HG02623 (cell line): Measurements from ENCODE around the gene SLC7A7.
A peak's percentile ranks its signal among the peaks of the same experiment; 100 is the strongest.
"Not testable (repeated sequence)": the region's sequence is repeated elsewhere in the genome, so short reads cannot be mapped to it uniquely, and the experiment has no call there.

Experiments used
- ATAC-seq: cut with Tn5 transposase; IDR thresholded peaks from one replicate; pipeline ENCODE4 v1.9.1; 2021; ENCODE audit warnings: moderate library complexity; ENCODE audit not compliant: unreplicated experiment

The SLC7A7 gene

DNA sequence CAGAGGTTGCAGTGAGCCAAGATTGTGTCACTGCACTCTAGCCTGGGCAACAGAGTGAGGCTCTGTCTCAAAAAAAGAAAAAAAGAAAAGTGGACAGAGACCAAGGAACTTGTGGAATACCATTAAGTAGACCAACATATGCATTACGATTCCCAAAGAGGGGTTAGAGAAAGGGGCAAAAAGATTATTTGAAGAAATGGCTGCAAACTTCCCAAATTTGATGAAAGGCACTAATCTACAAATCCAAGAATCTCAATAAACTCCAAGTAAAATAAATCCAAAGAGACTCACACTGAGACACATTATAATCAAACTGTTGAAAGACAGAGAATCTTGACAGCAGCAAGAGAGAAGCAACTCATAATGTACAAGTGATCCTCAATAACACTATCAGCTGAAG is 53.5 kb downstream of the SLC7A7 start:
- ATAC-seq = no peak

DNA sequence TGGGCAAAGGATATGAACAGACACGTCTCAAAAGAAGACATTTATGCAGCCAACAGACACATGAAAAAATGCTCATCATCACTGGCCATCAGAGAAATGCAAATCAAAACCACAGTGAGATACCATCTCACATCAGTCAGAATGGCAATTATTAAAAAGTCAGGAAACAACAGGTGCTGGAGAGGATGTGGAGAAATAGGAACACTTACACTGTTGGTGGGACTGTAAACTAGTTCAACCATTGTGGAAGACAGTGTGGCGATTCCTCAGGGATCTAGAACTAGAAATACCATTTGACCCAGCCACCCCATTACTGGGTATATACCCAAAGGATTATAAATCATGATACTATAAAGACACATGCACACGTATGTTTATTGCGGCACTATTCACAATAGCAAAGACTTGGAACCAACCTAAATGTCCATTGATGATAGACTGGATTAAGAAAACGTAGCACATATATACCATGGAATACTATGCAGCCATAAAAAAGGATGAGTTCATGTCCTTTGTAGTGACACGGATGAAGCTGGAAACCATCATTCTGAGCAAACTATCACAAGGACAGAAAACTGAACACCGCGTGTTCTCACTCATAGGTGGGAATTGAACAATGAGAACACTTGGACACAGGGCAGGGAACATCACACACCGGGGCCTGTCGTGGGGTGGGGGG is 57.1 kb downstream of the SLC7A7 start:
- not testable (repeated sequence) for ATAC-seq

DNA sequence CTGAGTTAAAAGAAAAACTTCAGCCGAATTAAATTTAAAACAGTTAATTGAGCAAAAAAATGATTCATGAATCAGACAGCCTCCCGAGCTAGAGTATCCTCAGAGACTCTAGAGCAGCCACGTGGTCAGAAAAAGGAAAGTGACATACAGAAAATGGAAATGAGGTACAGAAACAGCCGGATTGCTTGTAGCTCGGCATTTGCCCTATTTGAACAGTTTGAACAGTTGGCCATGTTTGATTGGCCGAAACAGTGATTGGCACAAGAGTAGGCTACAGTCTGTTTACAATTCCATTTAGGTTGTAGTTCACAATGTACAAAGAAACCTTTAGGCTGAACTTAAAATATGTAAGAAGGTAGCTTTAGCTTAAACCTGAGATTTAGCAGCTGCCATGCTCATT is 61.6 kb downstream of the SLC7A7 start:
- no peak for ATAC-seq

- no peak for ATAC-seq
Observed at GRCh38 chr14:22752422-22752821, 62.8 kb downstream of the SLC7A7 start.

DNA sequence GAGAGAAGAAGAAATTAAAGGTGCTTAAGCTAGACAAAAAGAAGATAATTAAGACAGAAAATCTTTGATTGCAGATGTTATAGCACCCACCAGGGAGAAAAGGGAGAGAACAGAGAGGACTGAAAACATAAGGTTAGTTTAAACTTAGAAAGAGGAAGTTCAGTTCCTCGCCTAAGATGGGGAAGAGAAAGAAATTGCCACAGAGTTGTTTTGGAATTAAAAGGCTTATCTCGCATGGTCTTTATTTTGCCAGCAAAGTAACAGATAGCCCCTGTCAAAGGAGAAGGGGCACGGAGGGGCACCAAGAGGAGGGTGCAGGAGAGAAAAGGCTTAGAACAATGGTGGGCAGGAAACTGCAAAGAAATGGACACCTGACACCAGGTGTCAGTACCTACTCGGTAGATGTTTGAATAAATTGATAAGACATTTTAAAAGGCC is 66.6 kb downstream of the SLC7A7 start:
- no peak for ATAC-seq

GRCh38 chr14:22748206-22748605 is 67.0 kb downstream of the SLC7A7 start:
- no peak for ATAC-seq

DNA sequence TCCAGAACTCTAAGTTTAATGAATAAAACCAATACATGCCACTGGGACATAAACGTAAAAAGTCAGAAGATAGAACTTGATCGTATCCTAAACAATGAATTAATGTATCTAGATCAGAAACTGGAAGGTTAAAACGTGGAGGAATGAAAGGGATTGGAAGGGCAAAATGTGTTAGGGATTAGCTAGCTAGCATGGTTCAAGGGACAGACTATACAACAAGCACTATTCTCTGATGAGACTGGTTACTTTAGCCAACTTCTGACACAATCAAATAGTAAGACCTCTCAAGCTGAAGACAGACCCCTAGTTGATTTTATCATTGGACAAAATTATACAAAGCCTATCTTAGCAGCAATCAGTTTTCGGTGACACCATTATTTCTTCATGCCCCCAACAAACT is 67.5 kb downstream of the SLC7A7 start:
- ATAC-seq = no peak

GRCh38 chr14:22740020-22740419 is 75.2 kb downstream of the SLC7A7 start:
- no peak for ATAC-seq

DNA sequence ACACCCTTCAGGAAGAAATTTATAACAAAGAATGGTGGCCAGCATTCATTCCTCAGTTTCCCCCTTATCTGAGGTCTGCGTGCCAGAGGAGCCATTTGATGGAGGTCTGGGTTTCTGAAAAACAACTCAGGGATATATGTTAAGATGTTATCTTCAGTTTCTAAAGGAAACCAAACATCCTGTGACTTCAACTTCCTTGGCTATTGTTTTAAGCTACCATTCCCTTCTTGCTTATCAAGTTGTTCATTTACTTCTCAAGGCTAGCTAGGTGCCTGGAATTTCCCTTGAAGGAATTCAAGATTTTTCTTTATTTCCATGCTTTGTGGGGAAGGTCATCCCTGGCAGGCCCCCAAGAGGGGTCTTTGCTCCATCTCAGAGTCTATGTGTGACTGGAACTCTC is 75.8 kb downstream of the SLC7A7 start:
- ATAC-seq = no peak

- ATAC-seq = peak; percentile 77
Observed at GRCh38 chr14:22737052-22737451, 78.2 kb downstream of the SLC7A7 start.

DNA sequence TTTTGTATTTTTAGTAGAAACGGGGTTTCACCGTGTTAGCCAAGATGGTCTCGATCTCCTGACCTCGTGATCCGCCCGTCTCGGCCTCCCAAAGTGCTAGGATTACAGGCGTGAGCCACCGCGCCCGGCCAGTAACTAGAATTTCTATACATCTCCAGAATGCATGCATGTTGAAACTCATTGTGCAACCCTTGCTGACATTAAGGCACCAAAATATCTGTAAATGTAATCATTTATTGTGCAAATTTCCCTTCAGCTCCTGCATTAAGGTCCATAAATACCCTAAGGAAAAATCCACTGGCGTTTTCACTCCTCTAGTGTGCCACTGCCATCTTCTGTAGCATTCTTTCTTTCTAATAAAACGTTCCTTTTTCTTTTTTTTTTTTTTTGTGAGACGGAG is 78.9 kb downstream of the SLC7A7 start:
- ATAC-seq = not testable (repeated sequence)

- no peak for ATAC-seq
Observed at GRCh38 chr14:22735096-22735495, 80.1 kb downstream of the SLC7A7 start.

GRCh38 chr14:22733829-22734228 is 81.4 kb downstream of the SLC7A7 start:
- no peak for ATAC-seq

GRCh38 chr14:22732062-22732461 is 83.2 kb downstream of the SLC7A7 start:
- not testable (repeated sequence) for ATAC-seq

DNA sequence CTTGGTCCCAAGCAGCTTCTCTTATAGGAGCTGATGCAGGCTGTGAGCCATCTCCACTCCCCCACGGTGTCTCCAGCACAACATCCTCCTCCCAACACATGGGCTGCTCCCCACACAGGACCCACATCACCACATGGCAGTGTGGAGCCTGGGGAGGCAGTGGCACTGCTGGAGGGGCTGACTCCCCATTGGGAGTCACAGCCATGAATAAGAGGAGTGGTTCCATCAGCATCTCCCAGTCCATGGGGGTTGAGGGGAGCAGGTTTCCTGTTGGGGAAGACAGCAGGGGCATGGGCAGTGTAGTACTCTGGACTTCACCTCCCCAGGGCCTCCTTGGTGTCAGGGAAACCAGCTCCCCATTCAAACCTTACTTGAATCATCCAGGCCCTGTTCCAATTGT is 89.2 kb downstream of the SLC7A7 start:
- ATAC-seq = no peak

DNA sequence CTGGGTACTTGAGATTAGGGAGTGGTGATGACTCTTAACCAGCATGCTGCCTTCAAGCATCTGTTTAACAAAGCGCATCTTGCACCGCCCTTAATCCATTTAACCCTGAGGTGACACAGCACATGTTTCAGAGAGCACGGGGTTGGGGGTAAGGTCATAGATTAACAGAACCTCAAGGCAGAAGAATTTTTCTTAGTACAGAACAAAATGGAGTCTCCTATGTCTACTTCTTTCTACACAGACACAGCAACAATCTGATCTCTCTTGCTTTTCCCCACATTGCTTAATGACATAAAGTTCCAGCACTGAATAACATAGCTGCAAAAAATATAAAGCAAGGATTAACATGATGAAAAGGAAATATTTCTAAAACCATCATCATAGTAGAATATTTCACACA is 89.9 kb downstream of the SLC7A7 start:
- not testable (repeated sequence) for ATAC-seq

DNA sequence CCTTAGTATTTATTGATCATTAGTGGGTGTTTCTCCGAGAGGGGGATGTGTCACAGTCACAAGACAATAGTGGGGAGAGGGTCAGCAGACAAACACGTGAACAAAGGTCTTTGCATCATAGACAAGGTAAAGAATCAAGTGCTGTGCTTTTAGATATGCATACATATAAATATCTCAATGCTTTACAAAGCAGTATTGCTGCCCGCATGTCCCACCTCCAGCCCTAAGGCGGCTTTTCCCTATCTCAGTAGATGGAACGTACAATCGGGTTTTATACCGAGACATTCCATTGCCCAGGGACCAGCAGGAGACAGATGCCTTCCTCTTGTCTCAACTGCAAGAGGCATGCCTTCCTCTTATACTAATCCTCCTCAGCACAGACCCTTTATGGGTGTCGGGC is 90.4 kb downstream of the SLC7A7 start:
- not testable (repeated sequence) for ATAC-seq

DNA sequence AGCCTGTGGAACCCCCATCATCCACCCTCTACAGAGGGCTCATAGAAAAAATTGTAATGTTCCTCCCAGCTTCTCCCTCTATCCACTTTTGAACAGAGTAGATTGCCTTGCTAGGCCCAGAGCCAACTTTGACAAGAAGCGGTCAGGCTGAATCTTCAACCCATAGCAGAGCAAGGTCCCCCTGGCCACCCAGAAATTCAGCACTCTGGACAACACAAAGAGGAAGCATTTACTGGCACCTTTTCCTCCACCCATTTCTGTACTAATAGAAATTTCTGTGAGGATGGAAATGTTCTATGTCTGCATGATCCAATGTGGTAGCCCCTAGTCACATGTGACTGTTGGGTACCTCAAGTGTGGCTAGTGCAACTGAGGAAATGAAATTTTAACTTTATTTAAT is 91.4 kb downstream of the SLC7A7 start:
- ATAC-seq = no peak
